A673 (cell line): Measurements from ENCODE around the gene CTSS. TPM values are rescaled to one million over a fixed set of nuclear protein-coding genes. Genes with fewer than 3 reads are reported as not detected.

Source experiments
- BruUV-seq: library from RNA; stranded (reverse); fragments of 400-500 nt; replicated peaks from 2 replicates; lab custom pipeline; 2021; lab: Mats Ljungman, UMichigan
- CTCF ChIA-PET: fragments of 300-600 bp; sonication (Branson Sonifier 250); formaldehyde crosslinking; loops from one replicate; lab custom pipeline; 2022; ENCODE audit warnings: antibody characterized with exemption; lab: Charles Lee
- POLR2A ChIA-PET: fragments of 300-600 bp; sonication (Branson Sonifier 250); formaldehyde crosslinking; loops from one replicate; lab custom pipeline; 2022; ENCODE audit warnings: antibody characterized with exemption; ENCODE audit not compliant: low non-redundant PET; lab: Charles Lee
- DNase-seq: peaks from one replicate; pipeline ENCODE4 v3.0.0-alpha.2; 2015; ENCODE audit warnings: low spot score
- H3K27ac ChIP-seq: fragments of 200-600 bp; sonication (generic); 2 replicates; pipeline ENCODE4 v1.5.1; 2016; ENCODE audit warnings: mixed run types, low read depth, mild to moderate bottlenecking, mixed read lengths, antibody characterized with exemption, low read length; ENCODE audit not compliant: poor library complexity, severe bottlenecking
- H3K27me3 ChIP-seq: fragments of 200-600 bp; sonication (generic); replicated peaks from 2 replicates; pipeline ENCODE4 v1.6.1; 2017; ENCODE audit warnings: mixed run types, low read depth, mild to moderate bottlenecking, mixed read lengths, antibody characterized with exemption, low read length; ENCODE audit not compliant: insufficient read depth, poor library complexity
- H3K36me3 ChIP-seq: fragments of 200-600 bp; sonication (generic); 2 replicates; pipeline ENCODE4 v1.6.1; 2016; ENCODE audit warnings: mixed run types, mild to moderate bottlenecking, mixed read lengths, antibody characterized with exemption, low read length; ENCODE audit not compliant: insufficient read depth, poor library complexity, severe bottlenecking
- H3K4me1 ChIP-seq: fragments of 200-600 bp; sonication (generic); 2 replicates; pipeline ENCODE4 v1.6.1; 2017; ENCODE audit warnings: mixed run types, mild to moderate bottlenecking, mixed read lengths, antibody characterized with exemption, low read length; ENCODE audit not compliant: insufficient read depth, poor library complexity, severe bottlenecking
- H3K4me3 ChIP-seq: fragments of 200-600 bp; sonication (generic); 2 replicates; pipeline ENCODE4 v1.5.1; 2016; ENCODE audit warnings: low read depth, mixed run types, mild to moderate bottlenecking, mixed read lengths, low read length; ENCODE audit not compliant: poor library complexity, severe bottlenecking
- H3K9me3 ChIP-seq: fragments of 200-600 bp; sonication (generic); 2 replicates; pipeline ENCODE4 v1.6.1; 2016; ENCODE audit warnings: mixed run types, low read depth, mild to moderate bottlenecking, mixed read lengths, antibody characterized with exemption, low read length; ENCODE audit not compliant: poor library complexity, severe bottlenecking
- EZH2 ChIP-seq: fragments of 200-600 bp; sonication (generic); IDR thresholded peaks from 2 replicates; pipeline ENCODE4 v1.6.1; 2017; ENCODE audit warnings: borderline replicate concordance, low read depth, mild to moderate bottlenecking, mixed read lengths, antibody characterized with exemption, low read length; ENCODE audit not compliant: poor library complexity, severe bottlenecking
- intact Hi-C: fragments of 100-400 bp; cut with micrococcal nuclease; formaldehyde crosslinking; loops from one replicate; pipeline ENCODE4 v1.10.0; 2022; ENCODE audit not compliant: unreplicated experiment
- total RNA-seq: library from RNA; stranded (reverse); gene quantifications from 2 replicates; pipeline ENCODE4 v1.2.3, GENCODE V29; 2021
- TF ChIP-seq, protein P1 (sequence below): fragments of 300-800, 200-600 bp; sonication (generic); conservative IDR thresholded peaks from 2 replicates; pipeline ENCODE4 v1.5.1; 2017; ENCODE audit warnings: low read depth, mild to moderate bottlenecking, antibody characterized with exemption, low read length, moderate library complexity, mixed read lengths

The CTSS gene
- total RNA-seq, 1 experiment from 2014 or later, result 3.5 TPM

DNA sequence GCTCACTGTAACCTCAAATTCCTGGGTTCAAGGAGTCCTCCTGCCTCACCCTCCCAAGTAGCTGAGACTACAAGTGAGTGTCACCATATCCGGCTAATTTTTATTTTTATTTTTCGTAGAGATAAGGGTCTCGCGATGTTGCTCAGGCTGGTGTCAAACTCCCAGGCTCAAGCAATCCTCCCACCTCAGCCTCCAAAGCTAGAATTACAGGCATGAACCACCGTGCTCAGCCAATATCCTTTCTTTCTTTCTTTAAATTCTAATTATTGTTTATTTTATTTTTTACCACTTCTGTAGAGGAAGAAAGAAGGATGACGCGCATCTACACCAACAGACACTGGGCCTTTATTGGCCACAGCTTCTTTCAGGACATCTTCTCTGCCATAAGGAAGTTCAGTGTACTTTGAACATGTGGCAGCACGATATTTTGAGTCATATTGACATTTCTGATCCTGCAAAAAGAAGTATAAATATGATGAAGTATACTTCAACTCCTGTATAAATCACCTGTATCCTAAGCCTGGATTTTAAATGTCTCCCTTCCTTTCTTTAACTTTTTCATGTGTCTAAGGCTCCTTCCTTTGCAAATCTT is 15.8 kb downstream of the CTSS start:
- POLR2A ChIA-PET, result no interaction called here
- TF ChIP-seq, protein P1, sequence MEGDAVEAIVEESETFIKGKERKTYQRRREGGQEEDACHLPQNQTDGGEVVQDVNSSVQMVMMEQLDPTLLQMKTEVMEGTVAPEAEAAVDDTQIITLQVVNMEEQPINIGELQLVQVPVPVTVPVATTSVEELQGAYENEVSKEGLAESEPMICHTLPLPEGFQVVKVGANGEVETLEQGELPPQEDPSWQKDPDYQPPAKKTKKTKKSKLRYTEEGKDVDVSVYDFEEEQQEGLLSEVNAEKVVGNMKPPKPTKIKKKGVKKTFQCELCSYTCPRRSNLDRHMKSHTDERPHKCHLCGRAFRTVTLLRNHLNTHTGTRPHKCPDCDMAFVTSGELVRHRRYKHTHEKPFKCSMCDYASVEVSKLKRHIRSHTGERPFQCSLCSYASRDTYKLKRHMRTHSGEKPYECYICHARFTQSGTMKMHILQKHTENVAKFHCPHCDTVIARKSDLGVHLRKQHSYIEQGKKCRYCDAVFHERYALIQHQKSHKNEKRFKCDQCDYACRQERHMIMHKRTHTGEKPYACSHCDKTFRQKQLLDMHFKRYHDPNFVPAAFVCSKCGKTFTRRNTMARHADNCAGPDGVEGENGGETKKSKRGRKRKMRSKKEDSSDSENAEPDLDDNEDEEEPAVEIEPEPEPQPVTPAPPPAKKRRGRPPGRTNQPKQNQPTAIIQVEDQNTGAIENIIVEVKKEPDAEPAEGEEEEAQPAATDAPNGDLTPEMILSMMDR, result no peak
- TF ChIP-seq EZH2, result no peak
- peaks cover 5% of the 10 kb centered on the region for H3K4me1 ChIP-seq
- intact Hi-C loops, result no loop called here
- H3K9me3 ChIP-seq, result no peaks in the 10 kb centered on the region
- H3K4me3 ChIP-seq, result no peak overlapping the region
- no peak for DNase-seq
- BruUV-seq, result no TSS peak
- CTCF ChIA-PET, result no interaction called here
- no peaks in the 10 kb centered on the region for H3K36me3 ChIP-seq
- no peak overlapping the region for H3K27ac ChIP-seq
- no peaks in the 10 kb centered on the region for H3K27me3 ChIP-seq

DNA sequence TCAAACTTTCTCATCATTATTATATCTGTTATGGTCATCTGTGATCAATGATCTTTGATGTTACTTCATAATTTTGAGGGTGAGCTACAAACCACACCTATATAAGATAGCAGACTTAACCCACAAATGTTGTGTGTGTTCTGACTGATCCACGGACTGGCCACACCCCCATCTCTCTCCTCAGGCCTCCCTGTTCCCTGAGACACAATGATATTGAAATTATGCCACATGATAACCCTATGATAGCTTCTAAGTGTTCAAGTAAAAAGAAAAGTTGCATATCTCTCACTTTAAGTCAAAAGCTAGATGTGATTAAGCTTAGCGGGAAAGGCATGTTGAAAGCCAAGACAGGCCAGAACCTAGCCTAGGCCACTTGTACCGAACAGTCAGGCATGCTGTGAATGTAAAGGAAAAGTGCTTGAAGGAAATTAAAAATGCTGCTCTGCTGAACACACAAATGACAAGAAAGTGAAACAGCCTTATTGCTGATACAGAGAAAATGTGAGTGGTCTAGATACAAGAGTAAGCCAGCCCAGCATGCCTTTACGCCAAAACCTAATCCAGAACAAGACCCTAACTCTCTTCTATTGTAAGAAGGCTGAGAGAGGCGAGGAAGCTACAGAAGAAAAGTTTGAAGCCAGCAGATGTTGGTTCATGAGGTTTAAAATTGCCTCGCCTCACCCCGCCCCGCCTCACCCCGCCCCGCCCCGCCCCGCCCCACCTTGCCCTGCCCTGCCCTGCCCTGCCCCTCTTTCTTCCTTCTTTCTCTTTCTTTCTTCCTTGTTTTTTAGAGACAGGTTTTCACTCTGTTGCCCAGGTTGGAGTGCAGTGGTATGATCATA is 16.5 kb downstream of the CTSS start:
- Histone ChIP-seq H3K27ac (no peak overlapping the region), H3K4me1 (peaks cover 5% of the 10 kb centered on the region), H3K36me3 (no peaks in the 10 kb centered on the region), H3K9me3 (no peaks in the 10 kb centered on the region), H3K4me3 (no peak overlapping the region), H3K27me3 (no peaks in the 10 kb centered on the region)
- CTCF ChIA-PET, result no interaction called here
- intact Hi-C loops, result no loop called here
- no peak for DNase-seq
- BruUV-seq, result no TSS peak
- POLR2A ChIA-PET, result no interaction called here
- TF ChIP-seq, protein P1, result no peak
- no peak for TF ChIP-seq EZH2

DNA sequence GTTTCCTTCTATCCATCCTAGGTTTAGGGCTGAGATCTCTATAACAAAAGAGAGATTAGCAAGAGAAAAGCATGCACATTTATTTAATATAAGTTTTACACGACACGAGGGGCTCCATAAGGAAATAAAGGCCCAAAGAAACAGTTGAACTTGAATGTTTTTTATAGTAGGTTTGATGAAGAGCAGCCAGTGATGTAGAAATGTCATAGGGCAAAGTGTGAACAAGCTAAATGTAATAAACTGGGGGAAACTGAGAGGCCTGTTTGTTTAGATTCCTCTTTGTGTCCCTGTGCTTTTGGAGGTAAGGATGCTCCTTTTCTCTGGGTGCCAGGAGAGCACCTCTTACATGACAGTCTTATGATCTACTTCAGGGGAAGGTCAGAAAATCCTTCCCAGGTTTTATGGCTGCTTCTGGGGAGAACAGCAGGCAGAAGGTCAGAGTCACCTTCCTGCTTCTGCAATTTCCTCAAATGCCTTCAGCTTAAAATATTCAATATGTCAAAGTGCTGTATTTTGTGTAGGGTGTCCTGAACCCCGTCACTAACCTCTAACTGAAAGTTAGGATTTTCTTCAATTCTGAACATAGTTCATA is 35.4 kb downstream of the CTSS start:
- no TSS peak for BruUV-seq
- no peaks in the 10 kb centered on the region for H3K9me3 ChIP-seq
- TF ChIP-seq EZH2, result no peak
- TF ChIP-seq, protein P1, result no peak
- CTCF ChIA-PET, result no interaction called here
- H3K36me3 ChIP-seq, result no peaks in the 10 kb centered on the region
- no peak overlapping the region for H3K4me3 ChIP-seq
- no peak overlapping the region for H3K27ac ChIP-seq
- POLR2A ChIA-PET, result no interaction called here
- no peaks in the 10 kb centered on the region for H3K27me3 ChIP-seq
- H3K4me1 ChIP-seq, result no peaks in the 10 kb centered on the region
- intact Hi-C loops, result no loop called here
- DNase-seq, result no peak
